GM18909 (cell line): ENCODE data around the gene ANKH.
A peak's percentile ranks its signal among the peaks of the same experiment; 100 is the strongest.
"Not testable (repeated sequence)": the region's sequence is repeated elsewhere in the genome, so short reads cannot be mapped to it uniquely, and the experiment has no call there.

Experiments used
- ATAC-seq: cut with Tn5 transposase; IDR thresholded peaks from one replicate; pipeline ENCODE4 v1.9.1; 2021; ENCODE audit warnings: mild to moderate bottlenecking; ENCODE audit not compliant: unreplicated experiment, poor library complexity

The ANKH gene

DNA sequence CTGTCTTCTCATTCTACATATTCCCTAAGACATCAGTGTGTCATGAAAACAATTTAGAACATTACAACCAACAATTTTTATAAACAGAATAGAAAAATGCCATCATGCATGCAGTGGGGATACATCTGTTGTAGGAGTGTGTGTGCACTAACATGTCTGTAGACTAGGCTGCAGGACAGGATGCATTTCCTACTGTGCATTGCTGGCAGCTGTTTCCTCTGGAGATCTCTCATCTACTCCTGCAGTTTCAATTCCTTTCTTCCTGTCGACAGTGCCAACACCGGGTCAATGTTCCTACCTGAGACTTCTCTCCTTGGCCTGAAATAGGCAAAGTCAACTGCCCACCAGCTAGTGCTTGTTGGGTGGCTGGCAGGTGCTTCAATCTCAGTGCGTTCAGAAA, 69.8 kb downstream of the ANKH start:
- no peak for ATAC-seq

DNA sequence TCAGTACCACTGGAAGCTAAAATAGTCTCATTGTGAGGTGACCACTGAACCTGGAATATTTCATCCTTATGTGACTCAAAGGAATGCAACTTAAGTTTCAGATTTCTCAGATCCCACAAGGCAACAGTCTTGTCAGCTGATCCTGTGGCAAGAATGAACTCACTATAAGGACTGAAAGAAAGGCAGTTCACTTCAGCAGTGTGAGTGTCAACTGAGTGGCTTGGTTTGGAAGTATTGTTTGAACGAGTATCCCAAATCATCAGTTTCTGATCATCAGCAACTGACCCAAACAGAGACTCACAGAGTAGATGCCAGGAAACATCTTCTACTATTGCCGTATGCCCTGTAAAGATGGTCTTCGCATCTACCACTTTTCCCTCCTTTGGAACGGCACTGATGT, 74.2 kb downstream of the ANKH start:
- ATAC-seq, result not testable (repeated sequence)

- ATAC-seq, result no peak
Measured at GRCh38 chr5:14794583-14795230, 76.9 kb downstream of the ANKH start.

- ATAC-seq, result no peak
Measured at GRCh38 chr5:14793851-14794250, 77.7 kb downstream of the ANKH start.

- ATAC-seq, result no peak
Measured at GRCh38 chr5:14790911-14791310, 80.7 kb downstream of the ANKH start.

DNA sequence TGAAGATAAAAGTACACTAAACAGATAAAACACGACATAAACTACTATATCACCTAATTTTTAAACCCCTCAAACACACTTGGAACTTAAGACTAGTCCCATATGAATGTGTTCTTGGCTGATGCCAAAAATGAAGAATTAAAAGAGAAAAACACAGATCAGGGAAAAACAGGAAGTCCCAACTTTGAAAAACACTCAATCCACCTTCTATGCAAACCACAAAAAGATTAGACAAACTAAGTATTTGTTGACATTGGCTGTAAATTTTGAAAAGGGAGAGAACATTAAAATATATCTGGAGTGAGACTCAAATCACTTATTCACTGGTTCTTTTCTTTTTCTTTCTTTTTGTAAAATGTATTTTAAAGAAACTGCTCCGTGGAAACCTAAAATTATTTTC, 81.4 kb downstream of the ANKH start:
- no peak for ATAC-seq

- no peak for ATAC-seq
Measured at GRCh38 chr5:14787801-14788579, 83.6 kb downstream of the ANKH start.

GRCh38 chr5:14783691-14784090, 87.9 kb downstream of the ANKH start:
- peak; percentile 50 for ATAC-seq

DNA sequence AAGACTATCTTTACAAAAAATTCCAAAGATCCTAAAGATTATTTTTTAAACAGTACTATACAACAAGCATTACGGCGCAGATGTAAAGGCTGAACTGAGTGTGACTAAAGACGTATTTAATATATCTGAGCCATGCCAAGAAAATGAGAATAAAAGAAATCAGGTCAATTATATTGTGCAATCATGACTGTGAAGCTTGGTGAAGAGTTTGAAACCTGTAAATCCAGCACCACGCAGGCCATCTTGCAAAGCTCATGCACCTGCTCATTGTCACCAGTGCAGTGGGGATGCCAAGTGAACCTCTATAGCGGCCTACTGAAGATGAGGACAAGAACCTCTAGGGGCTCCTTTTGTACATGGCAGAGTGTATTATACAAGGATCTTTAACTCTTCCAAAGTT, 89.0 kb downstream of the ANKH start:
- ATAC-seq, result no peak

DNA sequence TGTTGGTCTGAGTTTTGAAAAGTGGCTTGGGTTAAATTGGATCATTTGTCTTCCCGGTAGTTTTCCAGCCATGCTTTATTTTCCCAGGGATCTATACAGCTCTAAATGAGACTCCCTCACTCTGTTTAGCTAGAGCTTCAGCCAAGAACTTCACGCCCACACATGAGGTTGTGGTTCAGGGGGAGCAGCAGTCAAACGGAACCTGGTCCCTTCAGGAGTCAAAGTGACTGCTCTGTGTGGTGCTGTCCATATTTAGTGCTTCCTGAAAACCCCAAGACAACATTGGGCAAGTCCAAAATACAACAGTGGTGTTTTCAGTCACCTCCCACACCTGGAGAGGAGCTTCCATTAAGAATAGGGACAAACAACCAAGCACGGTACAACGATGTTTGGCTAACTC, 90.5 kb downstream of the ANKH start:
- no peak for ATAC-seq

- no peak for ATAC-seq
Measured at GRCh38 chr5:14779975-14780374, 91.6 kb downstream of the ANKH start.

DNA sequence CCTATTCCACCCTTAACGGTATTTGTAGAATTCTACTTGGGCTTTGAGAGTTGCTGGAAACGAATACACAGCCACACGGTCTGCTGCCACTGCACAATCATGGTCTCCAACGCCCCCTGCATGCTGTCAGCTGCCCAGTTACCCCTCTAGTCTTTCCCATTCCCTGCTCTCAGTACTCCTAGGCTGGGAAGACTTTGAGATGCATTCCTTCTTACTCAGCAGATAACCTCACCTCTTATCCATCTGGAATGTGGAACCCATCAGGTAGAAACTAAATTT, 92.8 kb downstream of the ANKH start:
- ATAC-seq, result no peak

GRCh38 chr5:14777932-14778791, 93.4 kb downstream of the ANKH start:
- ATAC-seq, result no peak

DNA sequence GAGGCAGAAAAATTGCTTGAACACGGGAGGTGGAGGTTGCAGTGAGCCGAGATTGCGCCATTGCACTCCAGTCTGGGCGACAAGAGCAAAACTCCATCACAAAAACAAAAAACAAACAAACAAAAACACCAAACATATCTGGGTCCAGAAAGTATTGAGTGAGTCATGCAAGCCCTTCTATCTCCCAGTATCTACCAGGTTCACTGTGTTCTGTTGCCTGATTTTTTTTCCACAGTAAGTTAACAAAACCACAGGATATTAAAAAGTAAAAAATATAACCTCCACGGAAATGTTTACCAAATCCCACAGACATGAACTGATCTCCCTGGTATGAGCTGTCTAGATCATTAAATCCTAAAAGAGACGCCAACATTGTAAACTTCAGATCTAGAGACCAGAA, 94.4 kb downstream of the ANKH start:
- ATAC-seq, result no peak

DNA sequence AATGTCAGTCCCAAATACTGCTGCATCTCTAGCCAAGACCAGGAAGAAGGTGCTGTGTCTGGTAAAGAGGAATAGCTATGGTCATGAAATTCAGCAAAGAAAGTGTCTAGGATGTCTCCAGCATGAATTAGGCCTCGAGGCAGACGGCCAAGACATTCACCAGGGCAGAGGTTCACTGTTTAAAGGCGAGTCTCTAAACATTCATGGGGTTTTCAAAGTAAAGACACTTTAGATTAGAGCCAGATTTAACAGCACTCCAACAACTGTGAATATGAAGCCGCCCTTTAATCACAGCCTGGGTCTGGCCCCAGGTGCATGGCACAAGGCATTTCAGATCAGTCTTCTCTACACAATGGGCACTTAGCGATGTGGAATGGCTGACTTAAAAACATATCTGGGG, 95.0 kb downstream of the ANKH start:
- ATAC-seq, result no peak

- ATAC-seq, result no peak
Measured at GRCh38 chr5:14775857-14776256, 95.7 kb downstream of the ANKH start.

DNA sequence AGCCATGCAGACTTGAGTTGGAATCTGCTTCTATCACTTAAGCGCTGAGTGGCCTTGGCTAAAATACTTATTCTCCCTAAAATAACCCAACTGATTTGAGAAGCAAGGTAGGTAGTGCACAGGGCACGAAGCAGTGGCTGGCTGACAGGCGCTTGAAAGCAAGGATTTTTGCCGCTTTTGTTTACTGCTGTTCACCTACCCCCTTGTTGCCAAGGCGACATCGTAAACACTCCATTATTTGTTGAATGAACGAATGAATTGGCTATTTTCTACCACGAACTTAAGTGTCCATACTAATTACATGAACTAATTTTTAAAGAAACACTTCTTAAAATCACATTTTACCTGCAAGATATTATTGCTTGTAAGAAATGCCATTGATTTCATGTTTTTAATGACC, 98.0 kb downstream of the ANKH start:
- ATAC-seq, result no peak

GRCh38 chr5:14771972-14772371, 99.6 kb downstream of the ANKH start:
- no peak for ATAC-seq

- ATAC-seq, result no peak
Measured at GRCh38 chr5:14771189-14771588, 100.4 kb downstream of the ANKH start.

DNA sequence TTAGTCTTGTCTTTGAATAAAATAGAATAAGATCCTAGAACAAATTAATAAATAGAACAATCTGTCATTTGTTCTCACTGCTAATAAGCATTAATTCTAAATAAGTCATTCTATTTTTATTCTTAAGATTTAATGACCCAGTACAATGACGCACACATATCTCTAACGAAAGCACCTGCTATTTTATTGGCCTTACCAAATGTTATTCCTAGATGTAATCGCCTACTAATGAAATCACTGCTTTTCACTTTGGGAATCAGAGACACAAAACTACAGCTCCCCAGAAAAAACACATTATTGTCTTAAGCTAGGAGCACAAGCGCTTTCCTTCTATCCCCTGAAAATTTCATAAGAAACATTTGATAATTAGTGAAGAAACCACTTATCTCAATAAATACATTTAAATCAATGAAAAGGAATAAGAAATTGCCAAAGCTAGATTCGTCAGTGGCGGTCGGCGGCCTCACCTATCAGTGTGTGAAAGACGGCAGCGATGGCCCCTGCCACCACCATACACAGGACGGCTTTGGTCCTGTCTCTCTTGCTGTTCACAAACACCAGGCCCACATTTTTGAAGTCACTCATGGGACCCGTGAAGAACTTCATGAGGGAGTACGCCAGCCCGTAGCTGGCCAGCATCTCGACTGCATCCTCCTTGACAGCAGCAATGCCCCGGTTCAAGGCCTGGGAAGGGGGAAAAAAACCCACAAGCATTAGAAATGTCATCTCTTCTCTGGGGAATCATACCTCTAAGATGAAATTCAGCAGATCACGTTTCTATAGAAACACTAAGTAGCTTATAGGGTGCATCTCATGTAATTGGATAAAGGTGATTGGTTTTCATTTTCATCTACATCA, 102.8 kb downstream of the ANKH start:
- ATAC-seq, result no peak
